GM18861 (cell line): ENCODE data around the gene SFXN4.

Experiments used
- ATAC-seq: cut with Tn5 transposase; IDR thresholded peaks from one replicate; pipeline ENCODE4 v1.9.1; 2021; ENCODE audit not compliant: unreplicated experiment

SFXN4 gene, protein sequence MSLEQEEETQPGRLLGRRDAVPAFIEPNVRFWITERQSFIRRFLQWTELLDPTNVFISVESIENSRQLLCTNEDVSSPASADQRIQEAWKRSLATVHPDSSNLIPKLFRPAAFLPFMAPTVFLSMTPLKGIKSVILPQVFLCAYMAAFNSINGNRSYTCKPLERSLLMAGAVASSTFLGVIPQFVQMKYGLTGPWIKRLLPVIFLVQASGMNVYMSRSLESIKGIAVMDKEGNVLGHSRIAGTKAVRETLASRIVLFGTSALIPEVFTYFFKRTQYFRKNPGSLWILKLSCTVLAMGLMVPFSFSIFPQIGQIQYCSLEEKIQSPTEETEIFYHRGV

DNA sequence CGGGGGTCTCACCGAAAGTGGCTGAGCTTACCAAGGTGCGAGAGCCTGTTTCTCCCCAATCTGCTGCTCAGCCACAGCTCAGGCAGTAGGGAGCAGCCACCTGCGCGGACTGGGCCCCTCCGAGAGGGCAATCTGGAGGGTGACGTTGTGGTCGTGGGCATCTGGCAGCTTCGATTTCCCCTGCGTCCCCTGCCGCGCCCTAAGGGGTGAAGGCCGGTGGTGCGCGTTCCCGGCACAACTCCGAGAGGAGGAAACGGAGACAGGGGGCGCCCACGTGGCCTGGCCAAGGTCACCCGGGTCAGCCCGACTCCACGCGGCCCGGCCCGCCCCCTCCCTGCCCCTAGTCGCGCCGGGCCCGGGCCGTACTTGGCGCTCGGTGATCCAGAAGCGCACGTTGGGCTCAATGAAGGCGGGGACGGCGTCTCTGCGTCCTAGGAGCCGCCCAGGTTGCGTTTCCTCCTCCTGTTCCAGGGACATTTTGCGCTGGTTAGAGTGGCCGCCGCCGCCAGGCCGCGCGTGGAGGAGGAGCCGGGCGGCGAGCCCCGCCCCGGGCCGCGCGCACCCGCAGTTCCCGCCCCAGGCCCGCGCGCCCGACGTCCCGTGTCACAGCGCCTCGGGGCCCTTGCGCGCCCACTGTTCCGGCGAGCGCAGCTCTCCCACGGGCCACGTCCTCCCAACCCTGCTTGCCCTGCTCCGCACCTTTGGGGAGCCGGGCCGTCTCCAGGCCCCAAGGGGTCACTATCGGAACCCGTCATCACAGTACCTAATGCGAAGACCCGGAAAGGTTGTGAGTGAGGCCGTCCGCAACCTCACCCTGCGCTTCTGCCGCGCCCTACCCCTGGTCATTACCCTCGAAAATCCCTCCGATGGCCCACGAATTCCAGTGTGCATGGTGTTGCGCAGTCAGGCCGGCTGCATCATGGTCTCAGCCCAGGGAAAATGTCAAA lies at the start of gene SFXN4:
Gene SFXN4, minus strand, starts transcription at position 544 of the 947 bp plus-strand sequence. Its CDS starts 67 bp downstream, at position 477.
- peak; percentile 79 for ATAC-seq

DNA sequence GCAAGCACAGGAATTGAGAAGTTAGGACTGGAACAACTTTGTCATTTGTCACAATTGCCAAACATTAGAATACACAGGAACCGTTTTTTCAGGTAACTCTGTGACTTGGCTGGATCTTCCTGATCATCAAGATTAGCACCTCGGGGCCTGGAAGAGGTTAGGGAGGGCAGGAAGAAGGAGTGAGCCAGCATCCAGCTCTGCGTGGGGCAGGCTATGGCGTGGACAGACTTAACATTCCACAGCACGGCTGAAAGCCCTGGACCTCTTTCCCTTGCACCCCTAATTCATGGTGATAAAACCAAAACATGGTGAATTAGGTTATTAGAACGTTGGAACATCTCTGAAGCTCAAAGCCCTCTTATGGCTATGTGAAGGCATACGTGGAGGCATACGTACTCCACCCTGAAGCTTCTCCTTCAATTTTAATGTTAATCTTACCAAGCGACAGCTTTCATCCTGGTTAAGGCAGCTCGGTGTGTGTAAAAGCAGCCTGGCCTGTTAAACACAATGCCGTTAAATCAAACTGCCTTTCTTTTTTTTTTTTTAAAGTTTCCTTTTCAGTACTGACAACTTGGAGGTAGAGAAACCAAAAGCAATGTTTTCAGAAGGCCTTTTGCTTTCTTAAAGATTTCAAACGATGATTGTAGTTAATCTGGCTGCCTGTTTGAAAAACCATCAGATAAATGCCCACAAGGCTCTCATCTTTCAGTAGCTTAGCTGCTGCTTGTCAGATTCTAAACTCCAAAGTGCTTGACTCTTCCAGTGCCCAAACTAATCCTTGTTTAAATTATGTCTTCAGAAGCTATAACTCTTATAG lies 46.3 kb upstream of the SFXN4 start:
- ATAC-seq: no peak

DNA sequence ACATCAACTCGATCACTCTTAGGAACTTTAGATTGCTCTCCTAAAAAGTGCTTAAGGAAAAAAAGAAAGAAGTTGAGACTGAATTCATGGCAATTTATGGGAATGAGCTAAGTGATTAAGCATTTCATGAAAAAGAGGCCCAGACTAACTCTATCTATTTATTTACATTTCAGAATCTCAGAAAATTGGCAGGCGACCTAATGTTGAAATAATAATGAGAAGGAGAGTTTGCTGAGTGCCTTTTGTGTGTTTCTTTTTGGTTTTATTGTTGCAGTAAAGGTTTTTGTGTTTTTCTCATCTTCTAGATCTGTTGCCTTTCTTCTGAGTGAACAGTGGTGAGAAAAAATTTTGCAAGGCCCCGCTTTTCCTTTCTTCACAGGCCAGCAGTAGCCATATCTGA lies 45.7 kb upstream of the SFXN4 start:
- ATAC-seq: no peak

DNA sequence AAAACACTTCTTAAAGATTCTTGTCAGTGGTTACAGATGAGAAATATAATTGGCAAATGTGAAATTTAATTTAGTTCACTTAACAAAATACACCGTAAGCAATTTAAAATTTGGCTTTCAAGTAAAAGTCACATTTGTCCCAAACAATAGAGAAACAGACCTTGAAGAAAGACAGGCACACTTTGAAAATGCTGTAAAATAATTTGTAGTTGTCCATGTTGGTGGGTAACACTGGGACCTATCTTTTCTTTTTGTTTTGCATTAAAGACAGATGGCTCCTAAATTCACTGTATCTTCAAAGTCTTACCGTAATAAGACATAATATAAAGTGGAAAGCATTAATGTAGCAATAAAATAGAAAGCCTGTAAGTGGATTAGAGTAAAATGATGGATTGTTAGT lies 45.1 kb upstream of the SFXN4 start:
- ATAC-seq: no peak

DNA sequence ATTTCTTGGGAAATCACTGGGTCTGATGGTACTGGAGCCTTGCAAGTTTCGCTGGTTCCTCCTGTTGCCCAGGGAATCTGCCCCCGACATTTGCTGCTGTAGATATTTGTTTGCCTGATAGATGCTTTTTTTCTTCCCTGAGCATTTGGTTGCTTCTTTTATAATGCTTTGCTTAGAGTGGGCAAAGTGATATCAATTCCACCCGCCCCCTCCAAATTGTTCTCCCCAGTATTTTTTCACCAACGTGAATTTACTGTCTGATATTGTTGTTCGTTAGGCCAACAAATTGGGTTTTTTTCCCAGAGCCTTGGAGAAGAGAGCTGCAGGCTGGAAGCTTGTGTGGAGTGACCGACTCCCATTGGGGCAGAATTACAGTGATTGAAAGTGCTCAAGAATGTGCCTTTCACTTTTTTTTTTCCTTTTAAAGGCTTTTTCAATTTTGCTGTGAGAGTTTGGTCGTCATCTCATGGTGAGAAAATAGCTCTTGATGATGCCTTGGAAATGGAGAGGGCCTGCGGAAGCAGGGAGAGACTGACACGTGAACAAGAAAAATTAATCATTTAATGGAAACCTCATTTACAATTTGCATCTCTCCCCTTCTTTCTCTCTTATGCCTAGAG lies 44.3 kb upstream of the SFXN4 start:
- no peak for ATAC-seq

DNA sequence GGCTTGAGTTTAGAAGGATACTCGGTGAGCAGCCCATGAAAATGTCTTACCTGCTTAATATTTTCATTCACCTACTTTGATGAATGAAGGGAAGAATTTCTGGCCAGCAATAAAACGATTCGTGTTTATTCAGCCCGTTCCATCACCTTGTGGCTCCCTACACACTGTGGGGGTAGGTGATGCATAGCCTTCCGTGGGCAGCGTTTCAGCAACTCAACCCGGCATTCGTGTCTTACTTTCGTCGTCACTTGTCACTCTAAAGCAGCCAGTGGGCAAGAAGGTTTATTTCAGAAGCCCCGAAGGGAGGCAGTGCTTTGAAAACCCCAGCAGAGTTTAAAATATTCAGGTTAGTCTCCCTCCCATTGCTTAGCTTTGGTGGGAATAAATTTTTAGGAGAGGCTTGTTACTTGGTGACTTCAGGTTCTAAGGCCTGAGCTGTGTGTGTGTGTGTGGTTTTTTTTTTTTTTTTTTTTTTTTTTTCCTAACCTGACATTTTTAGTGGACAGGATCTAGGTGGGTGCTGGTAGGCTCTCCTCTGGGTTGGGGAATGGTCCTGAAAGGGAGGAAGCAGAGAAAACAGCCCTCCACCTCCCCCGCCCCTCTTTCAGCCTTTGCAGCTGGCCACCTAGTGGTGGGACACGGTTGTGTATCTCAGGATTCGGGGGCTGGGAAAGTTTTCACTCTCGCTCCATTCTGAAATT lies 43.7 kb upstream of the SFXN4 start:
- ATAC-seq: no peak

DNA sequence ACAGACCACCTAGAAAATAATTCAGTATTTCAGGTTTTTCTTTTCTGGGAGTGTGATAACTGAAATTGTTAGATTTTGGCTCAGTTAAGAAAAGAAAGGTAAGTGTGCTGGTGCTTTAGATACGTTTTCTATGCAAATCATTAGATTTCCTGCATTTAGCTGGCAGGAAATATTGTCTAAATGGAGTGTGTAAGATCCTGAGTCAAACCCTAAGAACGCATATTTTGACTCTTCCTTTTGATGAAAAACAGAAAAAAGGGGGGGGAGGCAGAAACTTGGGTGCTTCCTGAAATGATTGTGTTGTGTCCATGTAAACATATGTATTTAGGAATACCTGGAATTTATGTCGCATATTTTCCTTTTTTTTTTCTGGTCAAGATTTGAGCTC lies 43.0 kb upstream of the SFXN4 start:
- no peak for ATAC-seq

DNA sequence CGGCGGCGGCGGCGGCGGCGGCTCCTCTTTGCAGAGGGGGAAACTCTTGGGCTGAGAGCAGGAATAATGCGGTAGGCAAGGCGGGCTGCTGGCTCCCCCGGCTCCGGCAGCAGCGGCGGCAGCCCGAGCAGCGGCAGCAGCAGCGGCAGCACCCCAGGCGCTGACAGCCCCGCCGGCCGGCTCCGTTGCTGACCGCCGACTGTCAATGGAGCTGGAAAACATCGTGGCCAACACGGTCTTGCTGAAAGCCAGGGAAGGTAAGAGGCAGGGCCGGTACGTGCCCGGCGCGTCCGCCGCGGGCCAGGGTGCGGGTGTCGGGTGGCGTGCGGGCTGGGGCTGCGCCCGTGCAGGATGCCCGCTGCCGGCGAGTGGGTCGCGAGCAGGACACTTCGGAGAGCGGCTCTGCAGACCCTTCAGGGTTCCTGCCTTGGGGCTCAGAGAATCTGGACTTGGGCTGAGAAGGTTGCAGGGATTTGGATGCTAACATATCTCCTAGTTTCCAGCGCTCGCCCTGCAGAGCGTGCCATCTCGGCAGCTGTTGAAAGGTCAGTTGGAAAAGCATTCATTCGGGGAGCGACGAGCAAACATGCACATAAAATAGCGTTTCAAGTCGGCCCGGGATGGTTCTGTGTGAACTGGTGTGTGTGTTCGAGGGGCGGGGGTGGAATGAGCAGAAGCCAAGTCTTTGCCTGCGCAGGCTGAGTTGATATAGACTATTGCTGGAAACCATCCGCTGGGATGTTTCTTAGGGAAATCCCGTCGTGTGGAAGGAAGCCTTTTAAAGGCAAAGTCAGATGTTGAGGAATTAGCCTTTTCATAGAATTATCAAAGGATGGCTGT lies 42.4 kb upstream of the SFXN4 start:
- ATAC-seq: no peak

DNA sequence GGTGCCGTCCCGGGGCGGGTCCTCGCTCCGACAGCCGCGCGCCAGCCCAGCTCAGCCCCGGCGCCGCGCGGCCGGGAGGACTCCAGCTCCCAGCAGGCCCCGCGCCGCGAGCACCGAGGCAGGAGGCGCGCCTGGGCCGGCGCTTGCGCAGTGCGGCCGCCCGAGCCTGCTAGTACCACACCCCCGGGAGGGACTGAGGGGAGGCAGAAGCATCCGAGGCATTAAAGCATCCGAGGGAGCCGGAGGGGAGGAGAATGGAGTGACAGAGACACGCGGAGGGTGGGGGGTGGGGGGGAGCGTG lies 41.8 kb upstream of the SFXN4 start, which contains the start of gene GRK5:
Gene GRK5, plus strand, starts transcription at position 206 of the 301 bp plus-strand sequence. CDS start 347 bp downstream, outside the sequence.
- ATAC-seq: peak; percentile 79

DNA sequence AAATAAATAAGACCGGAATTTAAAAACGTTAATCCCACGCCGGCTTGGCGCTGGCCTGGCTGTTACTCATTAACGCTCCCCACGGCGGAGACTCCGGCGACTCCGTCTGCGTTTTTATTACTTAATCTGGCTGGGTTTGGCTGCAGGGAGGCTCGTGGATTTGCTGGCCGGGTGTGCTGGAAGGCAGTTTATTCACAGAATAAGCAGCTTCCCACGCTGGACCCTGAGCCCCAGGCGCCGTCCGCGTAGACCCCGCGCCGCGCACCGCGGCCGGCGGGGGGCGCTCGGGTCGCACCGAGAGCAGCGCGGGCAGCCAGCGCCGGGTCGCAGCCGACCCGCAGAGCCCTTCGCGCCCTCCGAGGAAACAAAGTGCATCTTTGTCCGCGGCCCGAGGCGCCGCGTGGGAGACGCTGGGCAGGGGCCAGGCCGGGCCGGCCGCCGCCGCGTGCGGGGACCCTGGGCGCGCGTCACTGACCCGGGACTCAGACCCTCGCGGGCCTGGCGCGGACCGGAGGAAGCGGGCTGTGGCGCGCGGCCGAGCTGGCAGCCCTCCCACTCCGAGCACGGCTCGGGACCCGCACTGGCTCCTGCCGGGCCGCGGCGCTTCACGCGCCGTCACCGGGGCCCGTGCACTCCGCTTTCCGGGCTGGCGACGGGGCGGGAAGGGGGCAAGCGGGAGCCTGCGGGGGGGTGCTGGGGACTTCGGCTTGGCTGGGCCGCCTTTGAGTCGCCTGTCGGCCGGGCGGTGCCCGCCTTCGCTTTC lies 41.3 kb upstream of the SFXN4 start:
- peak; percentile 36 for ATAC-seq

DNA sequence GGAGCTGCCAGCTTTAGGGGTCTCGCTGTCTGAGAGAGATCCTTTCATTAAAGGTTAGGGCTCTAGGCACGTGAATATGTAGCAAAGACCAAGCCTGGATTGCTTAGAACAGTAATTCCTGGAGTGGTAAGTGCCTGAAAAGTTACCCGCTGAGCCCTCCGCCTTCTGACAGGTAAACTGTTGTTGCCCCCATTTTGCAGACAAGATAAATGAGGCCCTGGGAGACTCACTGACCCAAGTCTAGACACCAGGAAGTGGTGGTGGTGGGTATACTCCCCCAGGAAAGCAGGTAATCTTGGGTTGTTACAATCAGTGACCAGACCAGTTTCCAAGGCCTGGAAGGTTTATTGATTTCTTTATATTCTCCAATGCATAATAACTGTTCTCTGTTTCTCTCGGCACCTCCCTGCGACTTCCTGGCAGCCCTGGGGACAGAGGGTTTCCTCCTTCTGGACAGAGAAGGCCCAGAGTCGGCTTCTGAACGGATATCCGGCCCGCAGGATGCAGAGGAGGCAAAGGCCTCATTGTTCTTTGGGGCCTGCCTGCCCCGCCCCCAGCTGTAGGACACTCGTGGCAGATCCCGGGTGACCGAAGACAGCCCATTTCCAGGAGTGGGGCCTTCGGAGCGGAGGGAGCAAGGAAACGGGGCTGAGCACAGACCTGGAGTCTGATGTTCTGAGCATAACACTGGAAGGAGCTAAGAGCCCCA lies 40.5 kb upstream of the SFXN4 start:
- peak; percentile 4 for ATAC-seq

DNA sequence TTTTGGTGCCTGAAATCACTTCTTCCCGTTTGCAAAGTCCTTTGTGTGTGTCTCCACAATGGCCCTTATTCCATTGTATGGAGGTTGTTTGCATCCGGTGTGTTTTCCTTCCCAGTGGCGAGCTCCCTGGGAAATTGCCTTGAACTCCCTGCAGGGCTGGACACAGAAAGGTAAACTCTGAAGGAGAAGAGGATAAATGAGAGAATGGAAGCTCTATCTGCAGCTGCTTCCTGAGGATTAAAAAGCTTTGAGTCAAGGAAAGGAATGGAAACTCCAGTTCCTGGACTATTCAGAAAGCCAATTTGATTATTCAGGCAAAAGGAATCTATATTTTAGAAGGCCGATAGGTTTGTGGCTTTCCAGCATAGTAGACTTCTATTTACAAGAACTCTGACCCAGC lies 37.5 kb upstream of the SFXN4 start:
- ATAC-seq: no peak

DNA sequence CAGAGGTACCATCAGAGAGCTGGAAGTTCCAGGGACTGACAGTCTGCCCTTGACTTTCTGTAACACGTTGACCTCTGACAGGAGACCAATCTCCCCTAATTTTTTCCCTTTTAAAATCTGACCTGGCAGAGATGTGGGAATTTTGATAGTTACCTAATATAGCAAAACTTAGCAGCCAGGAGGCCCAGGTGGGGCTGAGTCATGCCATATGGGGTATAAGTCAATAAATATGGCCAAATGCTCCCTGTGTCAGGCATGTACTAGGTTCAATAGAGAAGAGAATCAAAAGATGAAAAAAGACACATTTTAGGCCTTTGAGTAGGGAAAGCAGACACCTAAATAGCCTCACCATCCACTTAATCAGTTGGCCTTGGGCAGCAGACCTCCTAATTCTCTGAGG lies 35.7 kb upstream of the SFXN4 start:
- no peak for ATAC-seq

DNA sequence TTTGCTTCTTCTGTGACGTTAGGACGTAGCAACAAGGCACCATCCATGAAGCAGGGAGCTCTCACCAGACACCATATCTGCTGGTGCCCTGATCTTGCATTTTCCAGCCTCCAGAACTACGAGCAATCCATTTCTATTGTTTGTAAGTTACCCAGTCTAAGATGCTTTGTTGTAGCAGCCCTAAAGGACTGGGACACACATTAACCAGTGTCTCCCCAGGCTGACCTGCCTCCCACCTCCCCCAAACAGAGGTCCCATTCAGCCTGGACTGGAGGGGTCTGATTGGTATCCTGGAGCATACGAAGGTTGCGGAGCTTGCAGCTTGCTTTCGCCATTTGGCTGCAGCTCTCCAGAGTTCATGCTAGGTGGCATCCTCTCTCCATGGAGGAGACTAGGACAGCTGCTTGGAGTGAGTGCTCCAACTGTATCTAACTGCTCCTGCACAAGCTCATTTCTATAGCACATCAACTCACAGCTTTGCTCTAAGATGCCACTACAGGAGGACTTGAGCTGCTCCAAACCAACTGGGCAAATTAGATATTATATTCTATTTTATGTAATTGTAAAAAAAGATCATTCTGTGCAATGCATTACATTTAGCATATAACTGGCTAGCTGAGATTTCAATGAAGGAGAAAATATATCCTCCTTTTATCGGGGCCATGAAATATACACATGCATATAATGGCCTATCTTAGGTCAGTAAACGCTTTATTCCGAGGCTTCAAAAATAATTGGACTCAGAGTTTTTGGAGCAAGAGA lies 33.9 kb upstream of the SFXN4 start:
- ATAC-seq: no peak

DNA sequence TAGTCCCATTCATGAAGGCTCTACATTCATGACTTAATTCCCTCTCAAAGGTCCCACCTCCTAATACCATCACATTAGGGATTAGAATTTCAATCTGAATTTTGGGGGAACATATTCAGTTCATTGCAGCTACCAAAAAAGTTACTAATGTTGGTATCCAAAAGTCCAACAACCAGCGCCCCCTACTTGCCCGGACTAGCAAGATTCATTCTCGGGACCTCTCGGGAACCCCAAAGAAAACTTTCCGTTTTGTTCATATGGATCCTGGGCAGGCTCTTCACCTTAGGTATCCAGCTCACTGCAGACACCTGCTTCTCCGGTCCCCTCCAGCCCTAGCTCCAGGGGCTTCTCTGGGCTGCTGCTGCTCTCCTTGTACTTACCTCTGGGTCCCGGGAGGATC lies 32.9 kb upstream of the SFXN4 start:
- ATAC-seq: no peak

DNA sequence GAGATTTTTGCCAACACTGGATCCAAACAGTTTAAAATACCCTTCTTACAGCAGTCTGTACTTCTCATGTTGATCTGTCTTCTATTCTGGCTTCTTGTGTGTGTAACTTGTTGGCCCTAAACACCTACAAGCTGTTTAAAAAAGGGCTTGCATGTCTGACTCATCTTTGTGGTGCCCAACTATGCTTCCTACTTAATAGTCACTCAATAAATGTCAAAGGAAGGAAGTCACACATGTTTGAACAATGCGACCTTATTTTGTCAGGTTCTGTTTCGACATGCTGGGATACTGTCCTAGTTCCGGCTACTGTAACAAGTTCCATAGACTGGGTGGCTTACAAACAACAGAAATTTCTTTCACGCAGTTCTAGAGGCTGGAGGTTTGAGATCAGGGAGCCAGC lies 32.4 kb upstream of the SFXN4 start:
- no peak for ATAC-seq

DNA sequence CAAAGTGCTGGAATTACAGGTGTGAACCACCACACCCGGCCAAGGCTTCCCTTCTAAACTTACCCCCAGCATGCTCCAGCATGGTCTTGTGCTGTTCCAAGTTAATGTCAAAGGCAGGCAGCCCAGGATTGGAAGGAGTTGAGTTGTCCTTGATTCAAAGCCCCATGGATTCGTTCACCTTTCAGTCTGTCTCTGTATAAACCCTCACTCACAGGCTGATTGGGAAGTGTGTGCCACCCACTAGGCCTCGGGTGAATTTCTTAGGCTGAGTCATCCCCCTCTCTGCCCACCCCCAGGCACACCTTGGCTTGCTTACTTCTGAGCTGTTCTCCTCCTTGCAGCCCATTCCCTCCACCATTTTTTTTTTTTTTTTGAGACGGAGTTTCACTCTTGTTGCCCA lies 26.4 kb upstream of the SFXN4 start:
- ATAC-seq: no peak
